Keratinocyte (primary cell): ENCODE measurements around the gene VPS8. TPM values are rescaled to one million over a fixed set of nuclear protein-coding genes. Genes with fewer than 3 reads are reported as not detected.

ENCODE experiments used
- DNase-seq: peaks from one replicate; pipeline ENCODE4 v3.0.0-alpha.2; 2011; ENCODE audit warnings: low read depth, missing footprints, low spot score
- FAIRE-seq: peaks from 2 replicates; lab custom pipeline; 2011; peaks lifted over from hg19 to GRCh38; lab: Jason Lieb, UNC
- H2AFZ ChIP-seq: 2 replicates; pipeline ENCODE4 v1.6.0; 2012; ENCODE audit warnings: low read length, control low read depth, inconsistent platforms; ENCODE audit not compliant: control insufficient read depth
- H3K27ac ChIP-seq: 2 replicates; pipeline ENCODE4 v1.5.1; 2011; ENCODE audit warnings: low read length; ENCODE audit not compliant: control insufficient read depth, insufficient read depth
- H3K27me3 ChIP-seq: 3 replicates; pipeline ENCODE4 v1.6.0; 2011; ENCODE audit warnings: low read length; ENCODE audit not compliant: control insufficient read depth, insufficient read depth; ENCODE audit errors: extremely low read depth
- H3K36me3 ChIP-seq, 2 experiments: 2 replicates in 1 of 2; 3 replicates in 1 of 2; pipeline ENCODE4 v1.5.1; 2011; ENCODE audit warnings: low read length in 2 of 2, mild to moderate bottlenecking in 1 of 2; ENCODE audit not compliant: control insufficient read depth in 2 of 2, insufficient read depth in 2 of 2; ENCODE audit errors: extremely low read depth in 1 of 2
- H3K4me1 ChIP-seq: 3 replicates; pipeline ENCODE4 v1.5.1; 2011; ENCODE audit warnings: low read length; ENCODE audit not compliant: control insufficient read depth, insufficient read depth; ENCODE audit errors: extremely low read depth
- H3K4me2 ChIP-seq: 3 replicates; pipeline ENCODE4 v1.6.0; 2011; ENCODE audit warnings: low read depth, low read length; ENCODE audit not compliant: control insufficient read depth, insufficient read depth; ENCODE audit errors: extremely low read depth
- H3K4me3 ChIP-seq, 3 experiments: fragments of 200-600 bp in 1 of 3; sonication (generic) in 1 of 3; 2 replicates in 2 of 3; 3 replicates in 1 of 3; pipeline ENCODE4 v1.5.1; 2011 to 2016; ENCODE audit warnings: low read length in 3 of 3, mild to moderate bottlenecking in 3 of 3, control low read depth in 2 of 3, inconsistent platforms in 1 of 3, low read depth in 1 of 3, mixed read lengths in 1 of 3, mixed run types in 1 of 3, moderate library complexity in 1 of 3; ENCODE audit not compliant: control insufficient read depth in 2 of 3, insufficient read depth in 2 of 3; ENCODE audit errors: extremely low read depth in 1 of 3
- H3K79me2 ChIP-seq: 2 replicates; pipeline ENCODE4 v1.6.0; 2012; ENCODE audit warnings: low read length; ENCODE audit not compliant: control insufficient read depth, insufficient read depth
- H3K9ac ChIP-seq: 3 replicates; pipeline ENCODE4 v1.6.0; 2011; ENCODE audit warnings: low read length; ENCODE audit not compliant: control insufficient read depth, insufficient read depth; ENCODE audit errors: extremely low read depth
- H3K9me1 ChIP-seq: 3 replicates; pipeline ENCODE4 v1.6.0; 2011; ENCODE audit warnings: low read length; ENCODE audit not compliant: control insufficient read depth, insufficient read depth; ENCODE audit errors: extremely low read depth
- H3K9me3 ChIP-seq: 2 replicates; pipeline ENCODE4 v1.5.1; 2012; ENCODE audit warnings: low read depth, low read length; ENCODE audit not compliant: control insufficient read depth
- H4K20me1 ChIP-seq: 3 replicates; pipeline ENCODE4 v1.6.0; 2011; ENCODE audit warnings: low read length; ENCODE audit not compliant: control insufficient read depth, insufficient read depth; ENCODE audit errors: extremely low read depth
- EZH2 ChIP-seq: IDR thresholded peaks from one replicate; pipeline ENCODE4 v1.6.1; 2012; ENCODE audit warnings: inconsistent platforms, mild to moderate bottlenecking, low read length, moderate library complexity
- dilution Hi-C: fragments of 300-500 bp; cut with MboI; formaldehyde crosslinking; loops from one replicate; pipeline ENCODE4 v1.7.0; 2020; ENCODE audit warnings: low sequenced_read_pairs; ENCODE audit not compliant: extremely low pct_ligation_motif_present
- polyA plus RNA-seq, 5 experiments: library from polyadenylated mRNA; depleted of rRNA in 3 of 5; stranded (reverse) in 3 of 5; stranded (forward) in 1 of 5; unstranded in 1 of 5; fragments of >200 nt; gene quantifications; 1 replicate in 1 of 5; 2 replicates in 3 of 5; 3 replicates in 1 of 5; pipeline versions ENCODE4 v1.2.1 to v1.2.3, GENCODE V29; 2011 to 2012; ENCODE audit warnings: missing spikeins in 2 of 5, low read depth in 1 of 5, low replicate concordance in 1 of 5
- TF ChIP-seq, protein P1 (sequence below), 3 experiments: IDR thresholded peaks in 1 of 3; conservative IDR thresholded peaks in 1 of 3; optimal IDR thresholded peaks in 1 of 3; 2 replicates in 2 of 3; 3 replicates in 1 of 3; pipeline versions ENCODE3 to v1.5.1; 2011; ENCODE audit warnings: low read length in 3 of 3, mild to moderate bottlenecking in 3 of 3, moderate library complexity in 2 of 3, control low read depth in 1 of 3, inconsistent platforms in 1 of 3; ENCODE audit not compliant: insufficient read depth in 2 of 3; ENCODE audit errors: extremely low read depth in 1 of 3

VPS8 gene
- polyA plus RNA-seq, 1 donor (not counting 4 experiments of a cell fraction or from before 2014, with no cell fraction given): 28.4 TPM

DNA sequence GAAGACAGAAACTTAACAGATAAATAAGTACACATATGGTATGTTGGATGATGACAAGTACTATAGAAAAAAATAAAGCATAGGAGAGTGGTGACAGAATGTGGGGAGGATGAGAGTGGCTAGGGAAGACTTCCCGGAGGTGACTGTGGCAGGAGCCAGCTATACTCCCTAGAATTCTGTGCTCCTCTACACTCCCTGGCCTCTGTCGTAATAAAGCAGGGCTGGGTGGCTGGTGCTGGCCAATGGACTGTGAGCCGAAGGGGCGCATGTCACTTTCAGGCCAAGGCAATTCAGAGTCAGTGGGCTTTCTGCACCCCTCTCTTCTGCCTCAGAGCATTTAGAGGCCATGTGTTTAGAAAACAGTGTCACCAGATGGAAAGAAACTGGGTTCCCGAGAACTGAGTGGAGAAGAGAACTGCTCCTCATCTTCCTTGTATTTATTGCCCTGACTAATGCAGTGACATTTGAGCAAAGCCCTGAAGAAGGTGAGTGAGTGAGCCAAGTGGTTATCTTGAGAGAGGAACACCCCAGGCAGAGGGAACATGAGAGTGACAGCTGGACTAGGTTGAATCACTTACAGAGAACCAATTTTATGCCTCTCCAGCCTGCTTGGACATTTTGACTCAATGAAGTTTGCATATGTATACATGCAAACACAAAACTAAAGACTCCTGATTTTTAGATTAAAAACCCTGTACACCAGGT, 5.2 kb upstream of the VPS8 start:
- no peak for TF ChIP-seq EZH2
- TF ChIP-seq, protein P1, sequence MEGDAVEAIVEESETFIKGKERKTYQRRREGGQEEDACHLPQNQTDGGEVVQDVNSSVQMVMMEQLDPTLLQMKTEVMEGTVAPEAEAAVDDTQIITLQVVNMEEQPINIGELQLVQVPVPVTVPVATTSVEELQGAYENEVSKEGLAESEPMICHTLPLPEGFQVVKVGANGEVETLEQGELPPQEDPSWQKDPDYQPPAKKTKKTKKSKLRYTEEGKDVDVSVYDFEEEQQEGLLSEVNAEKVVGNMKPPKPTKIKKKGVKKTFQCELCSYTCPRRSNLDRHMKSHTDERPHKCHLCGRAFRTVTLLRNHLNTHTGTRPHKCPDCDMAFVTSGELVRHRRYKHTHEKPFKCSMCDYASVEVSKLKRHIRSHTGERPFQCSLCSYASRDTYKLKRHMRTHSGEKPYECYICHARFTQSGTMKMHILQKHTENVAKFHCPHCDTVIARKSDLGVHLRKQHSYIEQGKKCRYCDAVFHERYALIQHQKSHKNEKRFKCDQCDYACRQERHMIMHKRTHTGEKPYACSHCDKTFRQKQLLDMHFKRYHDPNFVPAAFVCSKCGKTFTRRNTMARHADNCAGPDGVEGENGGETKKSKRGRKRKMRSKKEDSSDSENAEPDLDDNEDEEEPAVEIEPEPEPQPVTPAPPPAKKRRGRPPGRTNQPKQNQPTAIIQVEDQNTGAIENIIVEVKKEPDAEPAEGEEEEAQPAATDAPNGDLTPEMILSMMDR (optimal IDR thresholded peaks at IDR 0.05 in 1 of 3, IDR thresholded peaks at IDR 0.05 in 1 of 3, conservative IDR thresholded peaks at IDR 0.05 in 1 of 3; ENCODE audit: extremely low read depth in 1 of 3, insufficient read depth in 2 of 3, low read length in 3 of 3): no peak
- Histone ChIP-seq H3K4me3 (no peak overlapping the region), H3K36me3 (no peaks in the 10 kb centered on the region), H4K20me1 (no peaks in the 10 kb centered on the region), H3K27ac (no peak overlapping the region), H3K9ac (no peak overlapping the region), H2AFZ (no peak overlapping the region), H3K9me3 (no peaks in the 10 kb centered on the region), H3K4me1 (no peaks in the 10 kb centered on the region), H3K79me2 (no peaks in the 10 kb centered on the region), H3K9me1 (no peaks in the 10 kb centered on the region), H3K4me2 (no peak overlapping the region), H3K27me3 (no peaks in the 10 kb centered on the region)
- no peak for FAIRE-seq
- dilution Hi-C loops: no loop called here
- no peak for DNase-seq

DNA sequence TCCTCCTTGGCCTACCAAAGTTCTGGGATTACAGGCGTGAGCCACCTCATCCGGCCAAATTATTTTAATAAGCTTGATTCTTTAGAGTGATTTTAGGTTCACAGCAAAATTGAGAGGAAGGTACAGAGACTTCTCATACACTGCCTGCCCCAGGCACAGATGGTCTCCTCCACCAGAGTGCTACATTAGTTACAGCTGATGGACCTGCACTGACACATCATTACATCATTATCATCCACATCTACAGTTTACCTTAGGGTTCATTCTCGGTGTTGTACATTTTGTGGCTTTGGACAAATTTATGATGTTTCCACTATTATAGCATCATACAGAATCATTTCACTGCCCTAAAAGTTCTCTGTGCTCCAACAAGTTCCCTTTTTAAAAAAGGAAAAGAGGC, 4.4 kb upstream of the VPS8 start:
- Histone ChIP-seq H3K4me3 (no peak overlapping the region), H3K9me3 (no peaks in the 10 kb centered on the region), H3K9ac (no peak overlapping the region), H3K27ac (no peak overlapping the region), H4K20me1 (no peaks in the 10 kb centered on the region), H3K36me3 (no peaks in the 10 kb centered on the region), H3K9me1 (no peaks in the 10 kb centered on the region), H3K27me3 (no peaks in the 10 kb centered on the region), H3K4me1 (no peaks in the 10 kb centered on the region), H3K79me2 (peaks cover 3% of the 10 kb centered on the region), H2AFZ (no peak overlapping the region), H3K4me2 (no peak overlapping the region)
- dilution Hi-C loops: no loop called here
- TF ChIP-seq, protein P1 (optimal IDR thresholded peaks at IDR 0.05 in 1 of 3, IDR thresholded peaks at IDR 0.05 in 1 of 3, conservative IDR thresholded peaks at IDR 0.05 in 1 of 3; ENCODE audit: extremely low read depth in 1 of 3, insufficient read depth in 2 of 3, low read length in 3 of 3): no peak
- no peak for TF ChIP-seq EZH2
- FAIRE-seq: no peak
- DNase-seq: no peak
